HG03066 (cell line): ENCODE results near the gene PLGLB1.
"Not testable (repeated sequence)": the region's sequence is repeated elsewhere in the genome, so short reads cannot be mapped to it uniquely, and the experiment has no call there.

Experiments
- ATAC-seq: cut with Tn5 transposase; IDR thresholded peaks from one replicate; pipeline ENCODE4 v1.9.1; 2021; ENCODE audit warnings: low read depth; ENCODE audit not compliant: unreplicated experiment

PLGLB1 gene

DNA sequence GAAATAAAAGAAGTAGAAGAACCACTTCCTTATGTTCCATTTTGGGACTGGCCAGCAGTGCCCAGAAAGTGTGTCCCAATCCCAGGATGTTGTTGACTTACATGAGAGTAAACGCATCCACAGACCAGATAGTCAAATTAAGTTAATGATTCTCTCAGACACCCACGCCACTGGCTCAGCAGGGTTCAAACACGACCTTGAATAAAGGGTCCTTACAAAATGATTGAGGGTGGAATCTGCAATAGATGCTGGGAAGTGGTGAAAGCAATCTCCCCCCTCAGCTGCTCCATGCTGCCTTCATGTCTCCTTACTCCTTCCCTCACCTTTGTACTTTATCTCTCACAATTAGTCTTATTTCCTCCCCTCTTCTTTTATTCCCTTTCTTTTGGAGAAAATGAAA lies at the start of gene PLGLB1:
TSS of gene PLGLB1 (minus strand) at position 101 of the 400 bp plus-strand sequence. CDS start at position 40, 61 bp downstream.
- not testable (repeated sequence) for ATAC-seq

DNA sequence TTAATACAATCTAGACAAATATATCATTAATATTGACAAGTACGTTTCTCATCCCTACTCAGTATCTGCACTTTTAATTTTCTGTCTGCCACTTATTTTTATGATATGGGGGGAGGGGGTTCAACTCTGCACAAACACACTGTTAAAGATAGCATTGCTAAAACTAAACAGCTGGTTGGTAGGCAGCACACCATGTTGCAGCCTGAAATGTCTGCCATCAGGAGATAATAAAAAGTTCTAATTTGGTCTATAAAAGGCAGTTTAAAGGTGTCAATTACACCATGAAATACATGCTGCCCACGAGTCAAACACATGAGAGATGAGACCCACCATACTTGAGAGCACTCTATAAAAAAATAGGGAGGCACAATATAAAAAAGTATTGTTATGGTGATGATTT lies 42.7 kb upstream of the PLGLB1 start:
- ATAC-seq: not testable (repeated sequence)

DNA sequence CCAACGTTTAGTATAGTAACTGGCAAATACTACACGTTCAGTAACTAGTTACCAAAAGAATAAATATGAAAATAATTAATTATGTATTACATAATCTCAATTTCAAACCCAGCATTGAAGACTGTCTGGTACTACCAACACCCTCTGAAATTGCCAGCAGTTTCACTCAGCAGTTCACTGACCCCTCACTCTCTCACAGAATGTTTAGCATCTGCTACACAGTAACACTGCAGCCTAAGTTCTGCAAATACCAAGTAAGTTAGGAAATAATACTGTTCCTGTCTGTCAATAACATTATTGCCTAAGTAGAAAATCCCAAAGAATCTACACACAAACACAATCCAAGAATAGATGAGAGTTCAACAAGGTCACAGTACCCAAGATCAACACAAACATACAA lies 41.8 kb upstream of the PLGLB1 start:
- ATAC-seq: not testable (repeated sequence)

DNA sequence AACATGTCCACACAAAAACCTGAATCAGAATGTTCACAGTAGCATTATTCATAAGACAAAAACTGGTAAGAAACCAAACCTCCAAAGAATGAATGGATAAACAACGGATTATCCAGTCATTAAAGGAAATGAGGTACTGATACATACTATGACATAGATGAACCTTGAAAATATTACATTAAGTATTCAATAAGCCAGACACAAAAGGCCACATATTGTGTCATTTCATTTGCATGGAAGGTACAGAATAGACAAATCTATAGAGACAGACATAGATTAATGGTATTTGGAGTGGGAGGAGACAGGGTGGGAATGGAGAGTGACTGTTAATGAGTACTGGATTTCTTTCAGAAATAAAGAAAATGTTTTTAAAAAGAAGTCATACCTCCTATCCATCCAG lies 39.9 kb upstream of the PLGLB1 start:
- not testable (repeated sequence) for ATAC-seq

DNA sequence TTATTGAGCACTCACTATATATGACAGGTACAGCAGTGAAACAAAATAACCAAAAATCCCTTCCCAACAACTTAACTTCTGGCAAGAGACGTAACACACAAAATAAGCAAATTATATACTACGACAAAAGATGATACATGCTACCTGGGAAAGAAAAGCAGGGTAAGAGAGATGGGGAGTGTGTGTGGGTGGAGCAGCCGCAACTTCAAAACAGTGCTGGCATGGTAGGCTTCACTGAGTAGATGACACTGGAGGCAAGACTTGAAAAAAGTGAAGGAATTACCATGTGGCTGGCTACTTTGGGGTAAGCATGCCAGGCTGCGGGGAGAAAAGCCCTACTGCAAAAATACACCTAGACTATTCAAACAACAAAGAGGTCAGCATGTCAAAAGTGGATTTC lies 36.0 kb upstream of the PLGLB1 start:
- not testable (repeated sequence) for ATAC-seq

DNA sequence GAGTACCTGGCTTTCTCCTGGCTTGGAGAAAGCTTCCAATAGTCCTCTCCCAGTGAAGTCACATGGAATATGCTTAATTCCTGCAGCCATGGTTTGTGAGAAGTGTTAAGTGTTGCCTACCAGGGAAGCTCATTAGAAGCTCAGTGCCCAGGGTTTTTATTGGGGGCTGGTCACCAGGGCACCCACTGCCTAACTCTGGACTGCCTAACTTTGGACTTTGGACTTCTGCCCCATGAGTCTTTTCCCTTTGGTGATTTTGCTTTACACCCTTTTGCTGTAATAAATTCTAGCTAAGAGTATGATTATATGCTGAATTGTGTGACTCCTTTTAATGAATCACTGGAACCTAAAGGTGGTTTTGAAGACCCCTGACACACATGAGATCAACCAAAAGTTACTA lies 35.2 kb upstream of the PLGLB1 start:
- not testable (repeated sequence) for ATAC-seq

DNA sequence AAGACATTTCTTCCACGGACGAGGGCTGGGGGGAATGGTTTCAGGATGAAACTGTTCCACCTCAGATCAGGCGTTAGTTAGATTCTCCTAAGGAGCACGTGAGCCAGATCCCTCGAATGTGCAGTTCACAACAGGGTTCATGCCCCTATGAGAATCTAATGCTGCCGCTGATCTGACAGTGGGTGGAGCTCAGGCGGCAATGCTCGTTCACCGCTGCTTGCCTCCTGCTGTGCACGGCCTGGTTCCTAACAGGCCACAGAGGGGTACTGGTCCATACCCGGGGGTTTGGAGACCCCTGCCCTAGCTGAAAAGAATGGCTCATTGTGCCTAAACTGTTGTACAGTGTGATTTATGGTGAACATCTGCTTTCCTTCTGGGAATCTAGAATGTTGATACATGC lies 34.8 kb upstream of the PLGLB1 start:
- ATAC-seq: not testable (repeated sequence)

DNA sequence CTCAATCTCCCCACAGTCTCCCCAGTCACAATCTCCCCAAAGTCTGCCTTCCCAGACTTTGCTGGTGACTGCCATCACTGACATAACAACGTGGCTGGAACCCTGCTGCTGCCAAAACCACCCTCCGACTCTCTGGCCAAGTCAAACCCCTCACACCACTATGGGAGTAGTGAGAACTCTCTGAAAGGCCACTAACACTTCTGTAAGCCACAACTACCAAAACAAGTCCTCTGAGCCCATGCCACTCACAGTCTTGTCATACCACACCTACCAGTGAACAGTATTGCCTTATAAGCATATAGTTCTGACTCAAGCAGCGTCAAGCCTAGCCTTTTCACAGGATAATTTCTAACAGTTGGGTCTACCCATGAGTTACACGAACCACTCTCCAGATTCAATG lies 32.7 kb upstream of the PLGLB1 start:
- ATAC-seq: not testable (repeated sequence)

DNA sequence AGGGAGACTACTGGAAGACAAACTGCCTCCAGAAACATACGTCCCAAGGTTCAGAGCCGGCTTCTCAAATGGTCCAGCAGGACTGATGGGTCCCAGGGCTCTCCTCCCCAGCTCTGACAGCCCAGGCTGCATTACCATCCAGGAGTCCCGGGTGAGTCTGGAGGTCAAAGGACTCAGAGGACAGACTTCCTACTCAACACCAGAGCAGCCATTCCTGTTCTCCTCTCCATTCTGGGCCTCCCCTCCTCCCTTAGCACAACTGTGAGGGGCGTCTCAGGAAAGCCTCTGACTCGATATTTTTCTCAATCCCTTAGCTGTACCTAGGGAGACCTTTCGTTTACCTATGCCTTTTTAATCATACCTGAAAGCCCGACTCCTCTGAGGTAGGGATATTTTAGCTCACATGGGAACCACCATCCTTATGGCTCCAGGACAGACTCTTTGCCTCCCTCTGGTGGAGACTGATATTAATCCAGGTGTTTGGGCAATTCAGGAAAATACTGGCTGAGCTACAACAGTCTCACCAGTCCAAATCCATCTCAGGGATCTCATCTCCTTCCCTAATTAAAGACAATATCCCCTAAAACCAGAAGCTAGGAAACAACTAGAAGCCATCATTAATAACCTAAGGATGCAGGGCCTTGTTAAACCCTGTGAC lies 19.8 kb upstream of the PLGLB1 start:
- not testable (repeated sequence) for ATAC-seq

DNA sequence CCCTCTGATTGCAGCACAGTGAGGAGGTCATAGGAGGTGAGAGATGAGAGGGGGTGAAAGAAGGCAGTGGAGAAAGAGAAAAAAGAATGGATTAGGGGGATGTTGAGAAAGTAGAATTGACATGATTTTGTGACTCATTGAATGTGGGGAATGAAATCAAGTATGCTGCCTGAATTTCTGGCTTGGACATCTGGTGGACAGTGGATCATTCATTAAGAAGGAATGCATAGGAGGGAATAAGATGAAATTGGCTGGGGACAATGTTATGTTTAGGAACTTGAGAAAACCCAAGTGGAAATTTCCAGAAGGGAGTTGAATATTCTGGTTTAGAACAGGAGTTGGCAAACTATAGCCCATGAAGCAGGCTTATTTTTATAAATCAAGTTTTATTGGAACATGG lies 7.0 kb upstream of the PLGLB1 start:
- ATAC-seq: not testable (repeated sequence)

DNA sequence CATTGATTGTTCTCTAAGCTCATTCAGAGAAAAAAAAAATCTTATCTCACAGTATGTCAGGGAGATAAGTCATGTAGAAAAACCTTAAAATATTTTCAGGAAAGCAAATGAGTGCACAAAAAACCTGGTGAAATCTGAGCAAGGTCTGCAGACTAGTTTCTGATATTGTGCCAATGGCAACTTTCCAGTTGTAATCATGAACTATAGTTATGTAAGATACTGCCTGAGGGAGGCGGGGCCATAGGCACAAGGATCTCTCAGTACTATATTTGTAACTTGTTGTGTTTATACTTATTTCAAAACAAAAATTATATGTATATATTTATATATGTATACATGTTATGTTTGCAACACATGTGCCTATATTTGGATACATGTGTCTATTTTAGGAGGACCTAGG lies 5.2 kb upstream of the PLGLB1 start:
- not testable (repeated sequence) for ATAC-seq

DNA sequence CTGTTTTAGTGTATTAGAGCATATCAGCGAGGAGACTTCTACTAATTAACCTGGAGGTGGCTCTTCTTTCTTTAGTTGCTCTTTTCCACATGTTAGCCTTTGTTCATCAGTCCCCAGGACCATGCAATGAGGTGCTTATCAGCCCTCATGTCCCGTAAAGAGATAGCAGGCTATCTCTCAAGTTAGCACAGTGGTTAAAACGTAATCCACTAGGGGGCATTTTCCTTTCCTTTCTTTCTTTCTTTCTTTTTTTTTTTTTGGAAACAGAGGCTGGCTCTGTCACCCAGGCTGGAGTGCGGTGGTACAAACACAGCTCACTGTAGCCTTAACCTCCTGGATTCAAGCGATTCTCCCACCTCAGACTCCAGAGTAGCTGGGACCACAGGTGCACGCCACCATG lies 4.3 kb upstream of the PLGLB1 start:
- ATAC-seq: not testable (repeated sequence)

DNA sequence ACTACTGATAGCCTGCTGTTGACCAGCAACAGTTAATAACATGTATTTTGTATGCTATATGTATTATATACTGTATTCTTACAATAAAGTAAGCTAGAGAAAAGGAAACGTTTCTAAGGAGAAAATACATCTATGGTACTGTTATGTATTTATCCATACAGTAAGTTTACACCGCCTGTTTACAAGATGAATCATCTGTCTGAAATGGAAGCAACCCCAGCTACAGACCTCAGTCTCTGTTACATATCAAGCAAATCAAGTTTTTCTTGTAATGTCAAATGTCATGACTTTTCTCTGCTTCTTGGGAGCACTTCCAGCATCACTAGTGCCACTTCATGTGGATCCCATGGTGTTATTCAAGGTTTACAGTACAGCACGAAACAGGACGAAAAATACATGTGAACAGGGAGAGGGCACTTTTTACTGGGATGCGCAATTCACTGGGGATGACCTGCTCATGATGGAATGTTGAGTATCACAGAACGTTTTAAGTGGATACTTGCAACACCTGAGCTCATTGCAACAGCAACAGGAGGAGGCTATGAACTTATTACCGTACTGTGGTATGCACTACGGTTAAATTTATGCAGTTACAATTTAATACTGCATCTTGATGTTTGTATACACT lies 2.5 kb upstream of the PLGLB1 start:
- not testable (repeated sequence) for ATAC-seq

DNA sequence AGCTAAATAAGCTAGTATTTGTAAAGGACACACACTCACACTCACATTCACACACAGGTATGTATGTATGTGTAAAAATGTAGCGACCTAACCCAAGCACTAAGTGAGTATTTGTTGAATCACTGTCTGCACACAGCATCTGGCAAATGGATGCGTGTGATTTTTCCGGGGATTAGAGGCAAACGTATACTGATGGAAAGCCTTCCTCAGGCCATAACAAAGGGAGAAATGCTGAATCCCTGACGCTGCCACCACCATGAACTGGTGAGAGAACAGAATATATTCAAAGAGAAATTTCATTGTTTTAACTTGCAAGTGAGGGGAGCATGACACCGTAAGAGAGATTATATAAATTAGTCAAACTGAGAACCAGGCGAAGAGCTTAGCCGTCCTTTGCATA lies 601 bp downstream of the PLGLB1 start:
- ATAC-seq: not testable (repeated sequence)

DNA sequence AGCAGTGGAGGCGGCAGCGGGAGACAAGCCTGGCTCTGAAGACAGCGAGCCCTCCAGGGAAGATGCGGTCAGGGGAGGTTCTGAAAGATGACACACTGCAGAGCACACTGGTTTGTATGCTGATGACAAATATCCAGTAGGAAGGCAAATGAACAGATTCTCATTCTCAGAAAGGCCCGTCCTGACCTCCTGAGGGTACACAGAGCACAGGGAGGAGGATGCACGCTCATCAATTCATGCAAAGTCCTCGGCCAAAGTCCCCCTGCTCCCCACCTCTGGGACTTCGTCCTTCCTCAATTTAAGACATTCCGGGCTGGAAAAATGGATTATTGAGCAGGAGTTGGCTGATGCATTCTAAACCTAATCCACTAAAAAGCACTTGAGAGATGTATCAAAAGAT lies 2.6 kb downstream of the PLGLB1 start:
- not testable (repeated sequence) for ATAC-seq

DNA sequence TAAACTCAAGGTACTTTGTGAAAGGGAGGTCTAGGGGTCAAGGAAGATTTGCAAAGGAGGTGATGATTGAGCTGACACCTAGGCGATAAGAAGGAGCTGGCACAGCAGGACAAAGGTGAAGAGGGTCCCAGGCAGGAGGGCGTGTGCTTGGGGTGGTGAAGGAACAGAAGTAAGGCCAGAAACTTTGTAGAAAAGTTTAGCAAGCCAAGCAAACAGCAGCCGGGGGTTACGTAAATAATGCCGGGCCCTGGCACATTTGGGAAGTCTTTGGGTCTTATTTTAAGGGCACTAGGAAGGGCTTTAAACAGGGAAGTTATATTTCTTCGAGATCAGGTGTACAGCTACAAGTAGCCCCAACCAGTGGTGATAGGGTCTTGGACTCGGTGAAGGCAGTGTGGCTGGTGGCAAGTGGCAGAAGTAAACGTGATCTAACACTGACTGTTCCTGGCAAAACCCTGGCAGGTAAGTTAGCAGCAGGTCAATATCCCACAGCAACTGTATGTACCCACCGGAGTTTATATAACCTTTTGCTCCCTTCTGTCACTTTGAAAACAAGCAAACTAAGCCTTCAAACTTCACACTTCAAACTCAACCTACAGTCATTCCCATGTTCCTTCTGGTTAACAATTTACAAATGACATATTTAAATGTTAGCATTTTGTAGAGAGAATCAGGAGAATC lies 7.0 kb downstream of the PLGLB1 start:
- not testable (repeated sequence) for ATAC-seq

DNA sequence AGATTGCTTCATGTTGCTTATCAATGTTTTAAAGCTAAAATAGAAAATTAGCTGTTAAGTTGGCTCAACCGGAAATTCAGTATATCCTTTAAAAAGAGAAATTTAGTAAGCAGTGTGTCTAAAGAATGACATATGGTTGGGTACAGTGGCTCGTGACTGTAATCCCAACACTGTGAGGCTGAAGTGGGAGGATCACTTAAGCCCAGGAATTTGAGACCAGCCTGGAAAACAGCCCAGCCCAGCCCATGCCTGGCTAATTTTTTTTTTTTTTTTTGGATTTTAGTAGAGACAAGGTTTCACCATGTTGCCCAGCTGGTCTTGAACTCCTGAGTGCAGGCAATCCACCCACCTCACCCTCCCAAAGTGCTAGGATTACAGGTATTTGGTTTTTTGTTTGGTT lies 17.2 kb downstream of the PLGLB1 start:
- not testable (repeated sequence) for ATAC-seq
